Measurements from ENCODE around the gene EXOC4. TPM values are rescaled to one million over a fixed set of nuclear protein-coding genes. Genes with fewer than 3 reads are reported as not detected.

Gene EXOC4
- total RNA-seq, 1 experiment from 2014 or later: 66.2 TPM

DNA sequence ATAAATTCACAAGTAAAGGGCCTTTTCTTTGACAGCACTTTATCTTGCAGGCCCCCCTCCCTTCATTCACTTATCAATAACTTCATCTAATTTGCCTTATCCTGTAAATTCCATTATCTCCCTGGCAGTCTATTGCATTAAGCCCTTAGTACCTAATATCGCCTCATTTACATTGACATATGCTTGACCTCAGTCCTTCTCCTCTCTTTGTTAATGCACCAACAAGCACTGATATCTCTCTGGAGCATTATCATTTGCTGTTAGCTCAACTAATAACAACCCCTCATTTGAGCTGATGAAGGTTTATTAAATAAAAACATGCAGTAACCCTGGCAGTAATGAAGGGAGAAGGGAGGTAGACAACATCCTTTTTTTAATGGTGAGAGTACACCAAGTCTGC is 46.8 kb downstream of the EXOC4 start:
- BruUV-seq (replicated peaks): no TSS peak

DNA sequence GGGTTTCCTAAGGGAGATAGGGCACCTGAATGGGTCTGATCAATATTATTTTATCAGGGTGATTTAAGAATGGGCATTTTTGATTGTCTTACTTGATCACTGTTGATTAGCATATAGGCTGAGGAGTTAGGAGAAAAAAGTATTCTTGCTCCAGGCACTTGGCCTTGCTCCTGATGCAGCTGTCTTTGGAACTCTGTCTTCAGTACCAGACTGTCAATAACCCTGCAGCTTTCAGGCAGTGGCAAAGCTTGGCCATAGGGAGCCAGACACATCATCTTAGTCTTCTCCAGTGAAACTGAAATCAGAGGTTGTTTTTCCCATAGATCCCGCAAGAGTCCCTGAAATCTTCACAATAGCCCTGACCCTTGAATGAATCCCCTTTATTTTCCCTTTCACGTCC is 47.2 kb downstream of the EXOC4 start:
- H3K9me3 ChIP-seq: no peaks in the 10 kb centered on the region
- no peaks in the 10 kb centered on the region for H3K27me3 ChIP-seq (replicated peaks; ENCODE audit: control insufficient read depth, insufficient read depth, low read length)
- no TSS peak for BruUV-seq (replicated peaks)
- no peak overlapping the region for H3K27ac Mint-ChIP-seq (ENCODE audit: unreplicated experiment)
- intact Hi-C loops (cut with micrococcal nuclease; ENCODE audit: unreplicated experiment): no loop called here
- no peak for DNase-seq
- CTCF ChIA-PET: no interaction called here
- H3K36me3 ChIP-seq (ENCODE audit: control insufficient read depth, insufficient read depth, low read length): no peaks in the 10 kb centered on the region
- POLR2A ChIA-PET: no interaction called here
- H3K4me1 Mint-ChIP-seq (ENCODE audit: low read depth, unreplicated experiment): no peaks in the 10 kb centered on the region
- no peak overlapping the region for H3K4me3 ChIP-seq (ENCODE audit: low read depth, low read length)
- H3K9me3 Mint-ChIP-seq (ENCODE audit: unreplicated experiment): no peaks in the 10 kb centered on the region
- H3K4me3 Mint-ChIP-seq (ENCODE audit: unreplicated experiment): no peak overlapping the region
- H3K4me1 ChIP-seq: no peaks in the 10 kb centered on the region
- TF ChIP-seq CTCF (IDR thresholded peaks at IDR 0.05; ENCODE audit: insufficient read depth in 1 of 2, low read depth in 1 of 2, low read length in 1 of 2, severe bottlenecking in 1 of 2, unreplicated experiment in 1 of 2): no peak
- no peaks in the 10 kb centered on the region for H3K36me3 Mint-ChIP-seq (ENCODE audit: insufficient read depth, unreplicated experiment)
- no peaks in the 10 kb centered on the region for H3K27me3 Mint-ChIP-seq (ENCODE audit: insufficient read depth, unreplicated experiment)

More for the DNA sequence above, 46.8 kb downstream of the EXOC4 start:
- TF ChIP-seq CTCF (IDR thresholded peaks at IDR 0.05; ENCODE audit: insufficient read depth in 1 of 2, low read depth in 1 of 2, low read length in 1 of 2, severe bottlenecking in 1 of 2, unreplicated experiment in 1 of 2): no peak
- no peak overlapping the region for H3K4me3 ChIP-seq (ENCODE audit: low read depth, low read length)
- CTCF ChIA-PET: no interaction called here
- no peaks in the 10 kb centered on the region for H3K9me3 ChIP-seq
- POLR2A ChIA-PET: no interaction called here
- no peaks in the 10 kb centered on the region for H3K4me1 Mint-ChIP-seq (ENCODE audit: low read depth, unreplicated experiment)
- no peaks in the 10 kb centered on the region for H3K36me3 ChIP-seq (ENCODE audit: control insufficient read depth, insufficient read depth, low read length)
- no peak overlapping the region for H3K27ac Mint-ChIP-seq (ENCODE audit: unreplicated experiment)
- no peaks in the 10 kb centered on the region for H3K36me3 Mint-ChIP-seq (ENCODE audit: insufficient read depth, unreplicated experiment)
- no peaks in the 10 kb centered on the region for H3K27me3 Mint-ChIP-seq (ENCODE audit: insufficient read depth, unreplicated experiment)
- DNase-seq: no peak
- H3K9me3 Mint-ChIP-seq (ENCODE audit: unreplicated experiment): no peaks in the 10 kb centered on the region
- H3K27me3 ChIP-seq (replicated peaks; ENCODE audit: control insufficient read depth, insufficient read depth, low read length): no peaks in the 10 kb centered on the region
- intact Hi-C loops (cut with micrococcal nuclease; ENCODE audit: unreplicated experiment): no loop called here
- no peaks in the 10 kb centered on the region for H3K4me1 ChIP-seq
- no peak overlapping the region for H3K4me3 Mint-ChIP-seq (ENCODE audit: unreplicated experiment)

DNA sequence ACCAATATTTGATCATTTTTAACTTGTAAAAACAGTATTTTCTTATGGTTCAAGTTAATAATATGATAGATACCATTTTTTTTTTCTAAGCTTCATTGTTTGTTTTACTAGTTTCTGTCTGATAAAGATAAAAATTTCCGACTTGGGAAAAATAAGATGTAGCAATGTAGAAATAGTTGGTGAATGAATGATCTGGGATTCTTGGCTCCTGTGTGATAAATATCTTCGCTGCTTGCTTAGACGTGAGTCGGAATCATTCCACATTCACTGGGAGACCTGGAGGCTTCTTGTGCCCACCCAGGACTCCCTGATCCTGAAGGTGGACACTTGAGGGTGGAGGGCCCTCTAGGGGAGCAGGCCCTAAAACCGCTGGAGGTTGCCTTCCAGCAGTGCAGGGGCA is 47.9 kb downstream of the EXOC4 start:
- H3K4me1 Mint-ChIP-seq (ENCODE audit: low read depth, unreplicated experiment): no peaks in the 10 kb centered on the region
- POLR2A ChIA-PET: no interaction called here
- BruUV-seq (replicated peaks): no TSS peak
- CTCF ChIA-PET: no interaction called here
- intact Hi-C loops (cut with micrococcal nuclease; ENCODE audit: unreplicated experiment): no loop called here
- H3K36me3 Mint-ChIP-seq (ENCODE audit: insufficient read depth, unreplicated experiment): peaks cover 3% of the 10 kb centered on the region
- Histone ChIP-seq H3K4me3 (ENCODE audit: low read depth, low read length) (no peak overlapping the region), H3K36me3 (ENCODE audit: control insufficient read depth, insufficient read depth, low read length) (no peaks in the 10 kb centered on the region), H3K27me3 (replicated peaks; ENCODE audit: control insufficient read depth, insufficient read depth, low read length) (no peaks in the 10 kb centered on the region), H3K9me3 (no peaks in the 10 kb centered on the region), H3K4me1 (no peaks in the 10 kb centered on the region)
- no peak overlapping the region for H3K27ac Mint-ChIP-seq (ENCODE audit: unreplicated experiment)
- no peak for DNase-seq
- no peaks in the 10 kb centered on the region for H3K9me3 Mint-ChIP-seq (ENCODE audit: unreplicated experiment)
- H3K4me3 Mint-ChIP-seq (ENCODE audit: unreplicated experiment): no peak overlapping the region
- no peaks in the 10 kb centered on the region for H3K27me3 Mint-ChIP-seq (ENCODE audit: insufficient read depth, unreplicated experiment)
- TF ChIP-seq CTCF (IDR thresholded peaks at IDR 0.05; ENCODE audit: insufficient read depth in 1 of 2, low read depth in 1 of 2, low read length in 1 of 2, severe bottlenecking in 1 of 2, unreplicated experiment in 1 of 2): no peak
